Sigmoid colon (tissue), 7 donors: Measurements from ENCODE around the gene UCKL1. TPM values are rescaled to one million over a fixed set of nuclear protein-coding genes. Genes with fewer than 3 reads are reported as not detected.

Experiments
- DNase-seq: peaks from one replicate; pipeline ENCODE4 v3.0.0-alpha.2; 2019
- H3K27ac ChIP-seq, 4 donors: fragments of 200-600 bp; sonication (generic); one replicate each; pipeline ENCODE4 v1.5.1; 2016 to 2019; ENCODE audit warnings: mild to moderate bottlenecking in 1 of 4
- H3K27me3 ChIP-seq, 3 donors: fragments of 200-600 bp; sonication (generic); one replicate each; pipeline ENCODE4 v1.5.1; 2019; ENCODE audit warnings: mild to moderate bottlenecking in 1 of 3
- H3K36me3 ChIP-seq, 4 donors: fragments of 200-600 bp; sonication (generic); one replicate each; pipeline ENCODE4 v1.5.1; 2016 to 2019
- H3K4me1 ChIP-seq, 4 donors: fragments of 200-600 bp; sonication (generic); one replicate each; pipeline ENCODE4 v1.5.1; 2017 to 2019
- H3K4me3 ChIP-seq, 4 donors: fragments of 200-600 bp; sonication (generic); one replicate each; pipeline ENCODE4 v1.5.1; 2017 to 2019; ENCODE audit warnings: mild to moderate bottlenecking in 2 of 4, moderate library complexity in 1 of 4
- H3K9me3 ChIP-seq, 4 donors: fragments of 200-600 bp in 3 of 4; sonication (generic) in 3 of 4; one replicate each; pipeline versions ENCODE4 v1.5.1 to v1.6.1; 2013 to 2019
- EP300 ChIP-seq, 4 donors: sonication (generic); formaldehyde crosslinking; IDR thresholded peaks; one replicate each; pipeline ENCODE4 v1.6.1; 2017; ENCODE audit warnings: antibody characterized with exemption in 4 of 4
- POLR2A ChIP-seq, 2 donors: fragments of 450-650 bp; IDR thresholded peaks; one replicate each; pipeline ENCODE4 v1.6.1; 2016; ENCODE audit warnings: antibody characterized with exemption in 2 of 2, mild to moderate bottlenecking in 2 of 2, moderate library complexity in 2 of 2
- POLR2AphosphoS5 ChIP-seq, 4 donors: sonication (generic); formaldehyde crosslinking; IDR thresholded peaks; one replicate each; pipeline ENCODE4 v1.6.1; 2017; ENCODE audit warnings: antibody characterized with exemption in 4 of 4
- WGBS, 2 donors: extraction: QIAGEN DNeasy Blood & Tissue Kit; methylation state at CpG; one replicate each; pipeline ENCODE4 v1.1.7; 2013; 5-methylcytosine and 5-hydroxymethylcytosine counted together
- intact Hi-C: fragments of 100-400 bp; cut with DNase I; formaldehyde crosslinking; loops from one replicate; pipeline ENCODE4 v1.15.1; 2023
- polyA plus RNA-seq, 3 donors: library from polyadenylated mRNA; stranded (reverse); fragments of 200-250 nt; gene quantifications; one replicate each; pipeline ENCODE4 v1.2.3, GENCODE V29; 2013
- total RNA-seq, 4 donors: library from RNA; depleted of rRNA; stranded (reverse); fragments of >200 nt; gene quantifications; one replicate each; pipeline ENCODE4 v1.1.0, GENCODE V29; 2016
- TF ChIP-seq, protein P1 (sequence below), 4 experiments: fragments of 450-650 bp in 3 of 4; fragments of 200-600 bp in 1 of 4; IDR thresholded peaks; one replicate each; pipeline ENCODE4 v1.5.1; 2016 to 2019; ENCODE audit warnings: antibody characterized with exemption in 4 of 4, mild to moderate bottlenecking in 3 of 4, moderate library complexity in 2 of 4
- donor health status: healthy with polysubstance abuse.
- donor health status: Bipolar disorder and iron deficiency.
- donor health status: healthy.

Gene UCKL1
- total and polyA plus RNA-seq, 7 donors, result 21.1 to 45.6 (median 26.1) TPM

DNA sequence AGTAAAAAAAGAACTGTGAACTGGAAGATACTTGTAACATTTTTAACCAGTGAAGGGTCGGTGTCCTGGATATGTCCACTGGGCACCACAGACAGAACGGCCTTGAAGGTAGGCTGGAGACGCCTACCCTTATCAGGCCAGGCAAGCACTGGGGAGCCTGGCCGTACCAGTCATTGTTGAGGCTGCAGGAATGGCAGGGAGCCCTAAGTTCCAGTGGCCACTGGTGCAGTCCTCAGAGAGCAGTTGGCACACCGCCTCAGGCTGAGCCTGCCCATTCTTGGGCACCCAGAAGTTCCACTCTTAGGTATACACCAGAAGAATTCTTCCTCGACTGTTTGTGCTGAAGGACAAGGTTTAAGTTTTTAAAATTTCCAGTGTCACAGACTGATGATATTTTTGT lies 40.7 kb downstream of the UCKL1 start:
- Histone ChIP-seq H3K9me3 (no peaks in the 10 kb centered on the region), H3K27me3 (no peaks in the 10 kb centered on the region), H3K27ac (no peak overlapping the region), H3K4me1 (peaks cover 0 to 15% (median 5%) of the 10 kb centered on the region in 4 donors), H3K36me3 (peaks cover 0 to 16% (median 0%) of the 10 kb centered on the region in 4 donors), H3K4me3 (no peak overlapping the region)
- WGBS, 2 donors, result 97 to 98% methylated on average over 6 of the region's 6 CpGs
- TF ChIP-seq EP300 (IDR thresholded peaks at IDR 0.05) (no peak), POLR2AphosphoS5 (IDR thresholded peaks at IDR 0.05) (no peak), POLR2A (IDR thresholded peaks at IDR 0.05) (no peak)
- TF ChIP-seq, protein P1, sequence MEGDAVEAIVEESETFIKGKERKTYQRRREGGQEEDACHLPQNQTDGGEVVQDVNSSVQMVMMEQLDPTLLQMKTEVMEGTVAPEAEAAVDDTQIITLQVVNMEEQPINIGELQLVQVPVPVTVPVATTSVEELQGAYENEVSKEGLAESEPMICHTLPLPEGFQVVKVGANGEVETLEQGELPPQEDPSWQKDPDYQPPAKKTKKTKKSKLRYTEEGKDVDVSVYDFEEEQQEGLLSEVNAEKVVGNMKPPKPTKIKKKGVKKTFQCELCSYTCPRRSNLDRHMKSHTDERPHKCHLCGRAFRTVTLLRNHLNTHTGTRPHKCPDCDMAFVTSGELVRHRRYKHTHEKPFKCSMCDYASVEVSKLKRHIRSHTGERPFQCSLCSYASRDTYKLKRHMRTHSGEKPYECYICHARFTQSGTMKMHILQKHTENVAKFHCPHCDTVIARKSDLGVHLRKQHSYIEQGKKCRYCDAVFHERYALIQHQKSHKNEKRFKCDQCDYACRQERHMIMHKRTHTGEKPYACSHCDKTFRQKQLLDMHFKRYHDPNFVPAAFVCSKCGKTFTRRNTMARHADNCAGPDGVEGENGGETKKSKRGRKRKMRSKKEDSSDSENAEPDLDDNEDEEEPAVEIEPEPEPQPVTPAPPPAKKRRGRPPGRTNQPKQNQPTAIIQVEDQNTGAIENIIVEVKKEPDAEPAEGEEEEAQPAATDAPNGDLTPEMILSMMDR (IDR thresholded peaks at IDR 0.05), result no peak
- intact Hi-C loops, result no loop called here
- DNase-seq, result no peak

DNA sequence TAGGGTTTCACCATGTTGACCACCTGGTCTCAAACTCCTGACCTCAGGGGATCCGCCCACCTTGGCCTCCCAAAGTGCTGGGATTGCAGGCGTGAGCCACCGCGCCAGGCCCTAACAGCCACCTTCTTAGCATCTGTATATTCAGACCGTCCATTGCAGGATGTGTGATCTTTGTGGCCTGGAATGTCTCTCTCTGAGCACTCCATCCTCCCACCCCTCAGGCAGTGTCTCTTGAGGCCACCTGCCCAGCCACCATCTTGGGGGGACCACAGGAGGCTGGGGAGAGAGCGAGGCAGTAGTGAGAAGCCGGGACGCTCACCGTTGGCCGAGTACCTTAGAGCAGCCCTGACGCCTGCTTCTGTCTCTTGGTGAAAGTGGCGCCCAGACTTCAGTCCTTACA lies 42.4 kb downstream of the UCKL1 start:
- intact Hi-C loops, result no loop called here
- H3K27ac ChIP-seq, result no peak overlapping the region
- no peak for DNase-seq
- WGBS, 2 donors, result 95 to 97% methylated on average over 12 of the region's 12 CpGs
- no peak overlapping the region for H3K4me3 ChIP-seq
- no peaks in the 10 kb centered on the region for H3K9me3 ChIP-seq
- peaks cover 0 to 7% (median 0%) of the 10 kb centered on the region in 4 donors for H3K36me3 ChIP-seq
- H3K4me1 ChIP-seq, result peaks cover 0 to 25% (median 5%) of the 10 kb centered on the region in 4 donors
- no peaks in the 10 kb centered on the region for H3K27me3 ChIP-seq
- no peak for TF ChIP-seq POLR2AphosphoS5 (IDR thresholded peaks at IDR 0.05)

DNA sequence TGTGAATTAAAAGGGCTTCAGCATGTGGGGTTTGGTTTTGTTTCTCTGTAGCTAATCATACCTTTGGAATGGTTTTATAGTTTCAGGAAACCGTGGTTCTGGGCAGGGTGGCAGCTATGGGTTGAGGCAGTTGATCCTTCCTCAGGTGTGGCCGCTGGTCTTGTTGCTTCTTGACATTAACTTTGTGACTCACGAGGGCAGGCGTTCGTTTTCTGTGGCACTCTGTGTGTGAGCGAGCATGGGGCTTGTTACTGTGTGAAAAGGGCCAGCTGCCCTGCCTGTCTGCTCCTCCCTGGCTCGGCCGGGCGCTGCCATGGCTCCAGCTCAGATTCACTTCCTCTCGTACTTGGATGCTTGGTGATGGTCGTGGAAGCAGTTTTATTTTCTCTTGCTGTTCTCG lies 45.0 kb downstream of the UCKL1 start:
- no peak for TF ChIP-seq POLR2A (IDR thresholded peaks at IDR 0.05)
- TF ChIP-seq EP300 (IDR thresholded peaks at IDR 0.05), result no peak
- TF ChIP-seq, protein P1 (IDR thresholded peaks at IDR 0.05), result no peak
- no peak for TF ChIP-seq POLR2AphosphoS5 (IDR thresholded peaks at IDR 0.05)
- Histone ChIP-seq H3K27me3 (no peaks in the 10 kb centered on the region), H3K27ac (no peak overlapping the region), H3K4me3 (no peak overlapping the region), H3K36me3 (no peaks in the 10 kb centered on the region), H3K9me3 (no peaks in the 10 kb centered on the region), H3K4me1 (peaks cover 0 to 25% (median 5%) of the 10 kb centered on the region in 4 donors)
- intact Hi-C loops, result no loop called here
- WGBS, 2 donors, result 12 to 43% methylated on average over 12 of the region's 12 CpGs
- DNase-seq, result no peak

- Histone ChIP-seq H3K4me3 (no peak overlapping the region), H3K9me3 (no peaks in the 10 kb centered on the region), H3K4me1 (peaks cover 0 to 18% (median 5%) of the 10 kb centered on the region in 4 donors), H3K36me3 (no peaks in the 10 kb centered on the region), H3K27me3 (no peaks in the 10 kb centered on the region), H3K27ac (no peak overlapping the region)
- TF ChIP-seq, protein P1 (IDR thresholded peaks at IDR 0.05), result no peak
- no peak for TF ChIP-seq POLR2A (IDR thresholded peaks at IDR 0.05)
- TF ChIP-seq POLR2AphosphoS5 (IDR thresholded peaks at IDR 0.05), result no peak
- TF ChIP-seq EP300 (IDR thresholded peaks at IDR 0.05), result no peak
- WGBS, 2 donors, result 35 to 70% methylated on average over 16 of the region's 16 CpGs
- intact Hi-C loops, result no loop called here
- no peak for DNase-seq
These were observed 48.1 kb downstream of the UCKL1 start for GRCh38 chr20:63908008-63908682.

GRCh38 chr20:63903796-63904561 lies 52.2 kb downstream of the UCKL1 start:
- 89% methylated on average over 11 of the region's 11 CpGs for WGBS, 2 donors

More at GRCh38 chr20:63903796-63904561, 52.2 kb downstream of the UCKL1 start:
- DNase-seq, result no peak
- no peak overlapping the region for H3K4me3 ChIP-seq
- H3K27me3 ChIP-seq, result no peaks in the 10 kb centered on the region
- TF ChIP-seq, protein P1 (IDR thresholded peaks at IDR 0.05), result no peak
- TF ChIP-seq POLR2A (IDR thresholded peaks at IDR 0.05), result no peak
- TF ChIP-seq POLR2AphosphoS5 (IDR thresholded peaks at IDR 0.05), result no peak
- no peak for TF ChIP-seq EP300 (IDR thresholded peaks at IDR 0.05)
- intact Hi-C loops, result no loop called here
- H3K9me3 ChIP-seq, result no peaks in the 10 kb centered on the region
- H3K36me3 ChIP-seq, result no peaks in the 10 kb centered on the region
- peaks cover 0 to 6% (median 3%) of the 10 kb centered on the region in 4 donors for H3K4me1 ChIP-seq
- H3K27ac ChIP-seq, result no peak overlapping the region
